Skin of body (tissue), 2 donors: ENCODE results near the gene TSPAN10. TPM values are rescaled to one million over a fixed set of nuclear protein-coding genes. Genes with fewer than 3 reads are reported as not detected.
"Not testable (repeated sequence)": the region's sequence is repeated elsewhere in the genome, so short reads cannot be mapped to it uniquely, and the experiment has no call there.

Experiments
- DNase-seq: peaks from one replicate; lab custom pipeline; 2025; lab: John Stamatoyannopoulos, UW
- total RNA-seq: library from RNA; depleted of rRNA; stranded (reverse); fragments of >200 nt; gene quantifications from one replicate; pipeline ENCODE4 v1.2.3, GENCODE V29; 2014

TSPAN10 gene
- total RNA-seq, result 1.2 TPM

GRCh38 chr17:81636505-81637288 lies at the start of gene TSPAN10, which contains the start of gene NPLOC4:
TSPAN10 (plus strand) TSS chr17:81637196; CDS start chr17:81642413, 5,217 bp downstream.
NPLOC4 (minus strand) TSS chr17:81637112; CDS start chr17:81636930, 182 bp downstream.
- DNase-seq, result peak; percentile 68

DNA sequence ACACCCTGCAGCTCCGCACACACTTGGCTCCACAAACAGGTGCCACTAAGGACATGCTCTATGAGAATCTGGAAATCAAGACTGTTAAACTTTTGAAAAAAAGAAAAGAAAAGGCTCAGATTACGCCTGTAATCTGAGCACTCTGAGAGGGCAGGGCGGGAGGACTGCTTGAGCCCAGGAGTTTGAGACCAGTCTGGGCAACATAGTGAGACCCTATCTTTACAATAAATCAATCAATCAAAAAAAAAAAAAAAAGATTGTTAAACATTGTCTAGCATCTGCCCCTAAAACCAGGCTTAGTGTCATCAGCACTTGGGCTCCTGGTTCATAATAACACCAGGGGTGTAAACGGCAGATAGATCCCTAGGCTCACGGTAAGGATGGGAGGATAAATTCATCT lies 47.4 kb upstream of the TSPAN10 start:
- no peak for DNase-seq

DNA sequence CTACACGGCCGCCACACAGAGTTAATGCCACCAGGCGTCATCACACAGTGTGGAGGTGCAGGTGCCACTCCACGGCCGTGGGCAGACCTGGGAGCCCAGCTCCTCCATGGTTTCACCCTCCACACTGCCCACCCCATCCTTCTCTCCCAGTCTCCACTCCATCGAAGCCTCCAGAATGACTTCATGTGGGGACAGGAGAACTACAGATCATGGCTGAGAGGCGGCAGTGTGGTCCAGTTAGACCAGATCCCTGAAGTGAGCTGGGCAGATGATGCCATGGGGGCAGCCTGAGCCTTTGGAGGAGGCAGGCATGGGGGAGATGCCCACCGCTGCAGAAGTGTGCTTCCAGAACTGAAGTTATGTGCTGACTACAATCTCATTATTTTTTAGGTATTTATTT lies 46.9 kb upstream of the TSPAN10 start:
- no peak for DNase-seq

DNA sequence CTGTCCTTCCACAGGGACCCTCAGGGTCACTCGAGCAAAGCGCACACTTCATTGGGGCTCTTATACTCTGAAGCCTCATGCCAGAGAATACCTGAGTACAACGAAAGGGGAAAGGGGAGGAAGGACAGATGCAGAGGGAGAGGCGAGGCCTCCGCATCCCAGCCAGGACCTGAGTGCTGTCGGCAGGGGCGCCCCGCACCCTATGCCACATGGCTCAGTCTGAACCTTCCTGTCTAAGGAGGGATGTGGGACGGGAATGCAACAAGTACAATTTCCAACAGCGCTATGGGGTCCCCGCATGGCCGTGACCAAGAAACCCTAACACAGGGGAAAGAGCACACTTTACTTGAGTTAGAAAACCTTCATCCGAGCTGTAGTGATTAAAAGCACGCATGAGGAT lies 45.0 kb upstream of the TSPAN10 start:
- DNase-seq, result no peak

DNA sequence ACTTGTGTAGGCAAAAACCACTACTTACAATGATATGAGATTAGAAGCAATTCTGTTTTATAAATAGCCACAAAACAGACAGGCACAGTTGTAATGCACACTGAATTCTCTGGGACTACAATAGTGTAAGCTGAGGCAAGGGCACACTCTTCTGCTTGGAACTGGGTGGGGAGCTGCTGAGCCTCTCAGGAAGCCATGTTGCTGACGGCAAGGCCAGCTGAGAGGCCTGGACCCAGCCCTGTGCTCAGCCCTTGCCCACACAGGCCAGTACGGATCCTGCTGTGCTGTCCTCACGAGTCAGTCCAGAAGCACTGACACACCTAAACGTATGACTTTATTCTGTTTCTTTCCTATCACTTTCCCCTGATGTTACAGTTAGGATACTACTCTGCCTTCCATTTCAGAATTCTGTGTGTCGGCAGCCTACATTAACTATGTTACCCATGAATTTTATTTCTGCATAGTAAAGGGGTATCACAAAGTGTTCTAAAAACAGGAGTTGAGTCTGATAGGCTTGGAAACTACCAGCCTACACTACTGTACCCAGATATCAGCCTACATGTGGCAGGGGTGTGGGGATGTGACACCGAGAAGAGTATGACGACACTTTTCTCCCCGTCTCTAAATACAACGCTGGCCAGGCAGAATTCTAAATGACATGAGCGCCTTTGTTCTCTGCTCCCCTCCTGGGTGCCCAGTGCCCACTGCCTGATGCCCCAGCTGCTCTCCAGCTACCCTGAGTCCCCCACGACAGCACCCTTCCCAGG lies 43.7 kb upstream of the TSPAN10 start:
- DNase-seq, result no peak

DNA sequence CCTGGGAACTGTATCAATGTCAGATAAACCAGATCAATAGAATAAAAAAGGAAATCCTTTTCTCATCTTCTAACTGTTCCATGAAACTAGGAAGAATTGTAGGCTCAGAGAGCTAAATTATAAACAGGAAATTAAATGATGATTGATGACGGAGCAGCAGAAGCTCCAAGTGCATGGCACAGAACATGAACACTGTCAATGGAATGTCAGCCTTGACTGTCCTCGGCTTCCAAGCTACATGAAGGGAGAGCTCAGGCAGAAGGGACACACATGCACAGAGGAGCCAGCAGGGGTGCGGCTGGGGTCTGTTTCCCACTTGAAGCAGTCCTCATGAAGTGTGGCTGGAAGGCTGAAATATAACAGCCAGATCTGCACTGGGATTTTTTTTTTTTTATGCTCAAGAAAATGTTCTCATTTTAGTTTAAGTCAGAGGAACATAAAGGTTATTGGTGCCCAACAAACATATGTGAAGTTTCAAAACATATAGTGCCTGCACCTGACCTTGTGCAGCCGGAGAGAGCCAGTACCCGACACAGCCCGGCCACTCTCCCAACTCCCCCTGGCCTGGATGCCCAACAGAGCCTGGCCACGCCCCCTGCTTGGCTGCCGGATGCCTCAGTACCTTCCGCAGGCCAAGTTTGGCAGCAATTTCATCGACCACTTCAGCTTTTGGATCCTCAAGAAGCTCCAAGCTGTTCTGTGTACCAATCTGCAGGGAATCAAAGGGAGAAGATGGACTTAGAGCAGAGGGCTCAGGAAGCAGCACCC lies 37.1 kb upstream of the TSPAN10 start:
- peak; percentile 22 for DNase-seq

DNA sequence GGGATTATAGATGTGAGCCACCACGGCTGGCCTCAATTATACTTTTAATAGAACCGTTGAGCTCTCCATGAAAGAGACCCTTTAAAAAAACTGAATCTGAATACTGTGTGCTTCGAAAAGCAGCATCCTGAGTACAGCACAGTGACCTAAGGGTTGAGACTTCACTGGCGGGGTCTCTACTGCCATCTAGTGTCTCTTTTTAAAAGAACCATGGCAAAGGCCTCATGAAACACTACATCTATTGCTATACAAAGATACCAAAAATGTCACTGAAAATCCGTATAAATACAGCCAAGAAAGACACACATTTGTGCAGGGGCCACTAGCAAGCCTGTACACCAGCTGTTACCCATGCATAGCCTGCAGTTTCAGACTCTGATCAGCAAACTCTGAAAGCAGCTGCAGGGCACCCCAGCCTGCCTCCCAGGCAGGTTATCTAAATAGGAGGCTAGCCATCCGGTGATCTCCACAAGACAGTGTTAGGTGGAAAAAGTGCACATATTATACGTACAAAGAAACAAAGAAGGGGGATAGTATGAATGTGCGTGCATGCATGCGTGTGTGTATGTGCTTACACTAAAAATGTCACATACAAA lies 35.4 kb upstream of the TSPAN10 start:
- DNase-seq, result peak; percentile 65

- no peak for DNase-seq
These were observed 33.0 kb upstream of the TSPAN10 start for GRCh38 chr17:81603846-81604610.

- no peak for DNase-seq
These were observed 29.6 kb upstream of the TSPAN10 start for GRCh38 chr17:81607431-81607830.

DNA sequence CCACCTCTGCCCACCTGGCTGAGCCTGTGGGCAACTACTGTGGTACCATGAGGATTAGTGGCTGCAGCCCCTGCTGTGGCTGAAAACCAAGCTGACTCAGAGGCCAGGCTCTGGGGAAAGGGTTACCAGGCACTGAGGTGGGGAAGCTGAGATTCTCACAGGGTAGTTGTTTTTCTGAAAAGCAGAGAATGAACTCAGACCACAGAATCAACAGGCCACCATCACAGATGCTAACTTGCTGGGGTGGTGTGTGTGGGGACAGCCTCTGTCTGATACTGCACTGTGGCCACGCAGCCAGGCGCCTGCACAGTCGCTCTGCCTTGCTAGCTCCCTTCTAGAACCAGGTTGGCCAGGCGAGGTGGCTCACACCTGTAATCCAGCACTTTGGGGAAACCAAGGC lies 28.9 kb upstream of the TSPAN10 start:
- DNase-seq, result no peak

GRCh38 chr17:81608605-81609004 lies 28.4 kb upstream of the TSPAN10 start:
- DNase-seq, result no peak

DNA sequence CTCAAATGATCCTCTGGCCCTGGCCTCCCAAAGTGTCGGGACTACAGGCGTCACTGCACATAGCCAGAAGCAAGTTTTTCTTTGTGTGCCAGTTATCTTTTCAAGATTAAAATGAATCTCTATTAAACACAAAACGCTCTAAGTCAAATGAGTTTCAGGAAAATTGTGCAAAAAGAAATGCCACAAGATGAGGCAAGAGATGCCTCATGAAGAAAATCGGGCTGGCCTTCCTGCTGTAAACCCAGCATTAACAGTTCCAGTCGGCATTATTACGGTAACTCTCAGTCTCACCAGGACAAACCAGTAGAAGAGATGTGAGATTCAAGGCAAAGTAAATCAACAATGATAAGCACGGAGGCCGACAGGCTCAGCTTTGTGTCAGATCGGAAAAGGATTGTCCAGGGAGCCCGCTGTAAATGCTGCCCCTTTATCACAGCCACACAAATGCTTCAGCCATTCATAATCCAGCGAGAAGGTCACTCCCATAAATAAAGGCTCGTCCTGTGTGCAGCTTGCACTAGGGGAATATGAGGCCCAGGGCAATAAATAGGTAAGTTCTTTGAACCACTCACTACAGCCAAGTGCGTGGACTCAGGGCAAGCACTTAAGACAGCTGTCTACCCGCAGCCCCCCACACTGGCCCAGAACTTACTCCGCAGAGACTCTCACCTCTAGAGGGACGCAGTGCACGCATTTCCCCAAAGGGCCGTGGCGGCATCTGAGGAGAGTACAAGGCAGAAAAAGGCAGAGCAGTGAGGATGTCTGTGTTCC lies 27.3 kb upstream of the TSPAN10 start:
- no peak for DNase-seq

DNA sequence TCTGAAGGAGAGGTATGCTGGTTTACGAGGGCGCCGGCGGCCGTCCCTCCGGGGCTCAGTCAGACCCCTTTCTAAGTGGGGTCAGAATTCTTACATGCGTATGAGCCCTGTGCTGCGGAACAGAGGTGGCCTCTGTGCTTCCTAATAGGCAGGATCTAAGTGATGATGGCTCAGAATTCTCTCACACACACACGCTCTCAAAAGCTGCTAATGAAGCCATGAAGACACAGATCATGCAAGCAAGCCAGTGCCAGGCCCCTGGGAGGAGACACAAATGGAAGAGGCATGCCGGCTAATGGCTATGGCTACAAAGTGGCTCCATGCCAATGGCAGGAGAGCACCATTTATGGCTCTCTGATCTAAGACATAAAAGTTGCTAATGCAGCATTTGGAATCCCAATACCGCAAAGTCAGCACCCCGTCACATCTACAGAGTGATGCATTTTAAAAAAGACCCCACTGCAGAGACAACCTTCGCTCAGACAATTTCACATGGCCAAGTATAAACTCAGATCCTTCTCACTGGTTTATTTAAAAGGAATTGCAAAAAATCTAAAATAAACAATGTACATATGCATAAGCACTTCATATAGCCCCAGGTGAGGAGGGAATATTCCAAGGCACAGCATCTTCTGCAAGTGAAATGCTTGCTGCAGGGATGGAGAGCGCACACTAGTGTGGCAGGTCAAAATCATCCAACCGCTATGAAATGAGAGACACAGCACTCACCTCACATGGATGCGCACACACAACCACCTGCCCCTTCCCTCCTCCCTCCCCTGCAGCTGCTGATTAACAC lies 24.6 kb upstream of the TSPAN10 start:
- DNase-seq, result no peak

DNA sequence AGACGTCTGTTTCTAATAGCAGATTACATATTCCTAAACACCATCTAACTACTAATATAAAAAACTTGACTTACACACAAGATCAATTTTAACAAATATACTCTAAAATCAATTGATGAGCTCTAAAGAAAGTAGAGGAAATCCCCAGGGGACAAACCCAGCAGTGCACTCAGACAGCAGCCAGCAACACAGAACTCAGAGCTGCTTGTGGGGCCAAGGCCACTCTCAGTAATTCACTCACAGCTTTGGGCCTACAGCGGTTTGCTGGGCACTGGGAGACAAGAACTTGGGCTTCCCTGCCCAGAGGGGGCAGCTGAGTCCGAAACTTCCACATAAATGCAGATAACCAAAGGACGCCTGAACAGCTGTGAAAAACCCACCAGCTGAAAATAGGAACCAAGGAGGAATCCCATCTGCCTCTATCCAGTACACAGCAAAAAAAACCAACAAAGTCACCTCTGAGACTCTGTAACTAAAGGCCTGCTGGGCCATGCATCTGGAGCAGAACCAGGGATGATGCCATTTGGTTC lies 21.5 kb upstream of the TSPAN10 start:
- no peak for DNase-seq

- DNase-seq, result no peak
These were observed 20.1 kb upstream of the TSPAN10 start for GRCh38 chr17:81616877-81617276.

- not testable (repeated sequence) for DNase-seq
These were observed 18.7 kb upstream of the TSPAN10 start for GRCh38 chr17:81618307-81618706.

DNA sequence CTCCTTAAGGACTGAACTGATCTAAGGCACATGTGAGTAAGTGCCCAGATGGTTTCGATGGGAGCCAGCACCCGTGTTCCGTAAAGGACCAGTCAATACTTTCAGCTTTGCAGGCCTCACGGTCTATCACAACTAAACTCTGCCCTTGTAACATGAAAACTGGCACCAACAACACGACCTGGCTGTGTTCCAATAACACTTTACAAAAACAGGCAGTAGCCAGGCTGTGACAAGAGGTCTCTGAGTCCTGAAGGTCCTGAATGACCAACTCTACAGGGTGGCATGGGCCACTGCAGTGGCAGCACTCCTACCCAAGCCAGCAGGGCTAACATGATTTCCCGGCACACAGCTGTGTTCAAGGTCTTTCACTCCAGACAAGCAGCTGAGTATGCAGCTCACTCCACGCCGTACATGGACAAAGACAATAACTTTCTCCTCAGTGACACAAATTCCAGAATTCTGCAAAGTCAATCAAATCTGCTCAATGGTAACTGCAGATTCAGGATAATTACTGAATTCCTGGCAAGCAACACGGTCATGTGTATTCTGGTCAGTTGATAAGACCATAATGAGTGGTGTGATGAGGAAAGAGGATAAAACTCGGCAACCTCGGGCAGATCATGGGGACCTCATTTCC lies 15.4 kb upstream of the TSPAN10 start:
- DNase-seq, result no peak

- DNase-seq, result no peak
These were observed 6.7 kb upstream of the TSPAN10 start for GRCh38 chr17:81630274-81630673.
